HepG2 (cell line): ENCODE measurements around the gene TBC1D16. TPM values are rescaled to one million over a fixed set of nuclear protein-coding genes. Genes with fewer than 3 reads are reported as not detected.

Experiments
- CEBPB ChIP-seq: IDR thresholded peaks from 2 replicates; pipeline ENCODE4 v1.6.1; 2011; ENCODE audit warnings: low read depth, low read length, improper control_type of control experiment, borderline replicate concordance
- HNRNPUL1 ChIP-seq: fragments of 200-400 bp; formaldehyde crosslinking; IDR thresholded peaks from 2 replicates; pipeline ENCODE4 v1.6.1; 2017; ENCODE audit warnings: low read depth, mild to moderate bottlenecking, low read length, moderate library complexity
- KAT8 ChIP-seq: IDR thresholded peaks from 2 replicates; pipeline ENCODE4 v1.6.1; 2016; ENCODE audit warnings: missing genetic modification reagents, missing compliant biosample characterization
- PAXIP1 ChIP-seq: sonication (generic); formaldehyde crosslinking; conservative IDR thresholded peaks from 2 replicates; pipeline ENCODE4 v1.4.0; 2020; ENCODE audit warnings: mild to moderate bottlenecking, missing genetic modification reagents, moderate library complexity
- POLR2AphosphoS2 ChIP-seq: IDR thresholded peaks from 2 replicates; pipeline ENCODE4 v1.6.1; 2011; ENCODE audit warnings: low read depth, low read length, improper control_type of control experiment
- ZC3H4 ChIP-seq: sonication (generic); formaldehyde crosslinking; IDR thresholded peaks from 2 replicates; pipeline ENCODE4 v1.4.0; 2020; ENCODE audit warnings: missing genetic modification reagents, borderline replicate concordance
- ZHX2 ChIP-seq, 2 experiments: sonication (generic) in 1 of 2; formaldehyde crosslinking in 1 of 2; IDR thresholded peaks; 2 replicates each; pipeline versions ENCODE4 v1.6.1 to v1.9.0; 2014 to 2022; ENCODE audit warnings: antibody characterized with exemption in 1 of 2, borderline replicate concordance in 1 of 2, inconsistent platforms in 1 of 2, low read depth in 1 of 2, missing genetic modification reagents in 1 of 2
- ZNF101 ChIP-seq: sonication (generic); formaldehyde crosslinking; IDR thresholded peaks from 2 replicates; pipeline ENCODE4 v1.4.0; 2020; ENCODE audit warnings: mild to moderate bottlenecking, low read depth, missing genetic modification reagents, borderline replicate concordance
- ZNF407 ChIP-seq: sonication (generic); formaldehyde crosslinking; IDR thresholded peaks from one replicate; pipeline ENCODE4 v1.5.1; 2020; ENCODE audit warnings: mild to moderate bottlenecking, missing genetic modification reagents; ENCODE audit errors: not compliant biosample characterization
- ZNF7 ChIP-seq: IDR thresholded peaks from 2 replicates; pipeline ENCODE4 v1.6.1; 2016; ENCODE audit warnings: missing biosample characterization, missing genetic modification reagents
- ZNF747 ChIP-seq: sonication (generic); formaldehyde crosslinking; IDR thresholded peaks from 2 replicates; pipeline ENCODE4 v1.8.1; 2023; ENCODE audit warnings: missing genetic modification reagents, mild to moderate bottlenecking, borderline replicate concordance
- polyA plus RNA-seq, 8 experiments: library from polyadenylated mRNA; depleted of rRNA in 3 of 8; stranded (reverse) in 7 of 8; unstranded in 1 of 8; fragments of >200 nt; fragmentation: Illumina TruSeq in 4 of 8; extraction: Trizol in 4 of 8; gene quantifications; 2 replicates each; pipeline versions ENCODE4 v1.2.1 to v1.2.3, GENCODE V29; 2011 to 2016; ENCODE audit warnings: low read depth in 4 of 8, missing spikeins in 1 of 8, mixed read lengths in 1 of 8; ENCODE audit not compliant: insufficient read depth in 1 of 8
- total RNA-seq, 5 experiments: library from RNA; depleted of rRNA; stranded (reverse); fragments of >200 nt; fragmentation: Illumina TruSeq; extraction: Trizol; gene quantifications; 2 replicates each; pipeline ENCODE4 v1.2.3, GENCODE V29; 2016; ENCODE audit warnings: low read depth in 1 of 5

Gene TBC1D16
- total and polyA plus RNA-seq, 2 of the 13 experiments (the other 11 are each of a cell fraction or from before 2014, with no cell fraction given) = 14.9 to 24.9 TPM

GRCh38 chr17:79926142-79926604 is 109.5 kb downstream of the TBC1D16 start (continued):
- TF ChIP-seq CEBPB = peak; percentile 94
- no peak for TF ChIP-seq ZNF747 (CRISPR knock-in tag)
- no peak for TF ChIP-seq ZNF101 (CRISPR knock-in tag)
- no peak for TF ChIP-seq ZNF7 (CRISPR knock-in tag)
- no peak for TF ChIP-seq ZHX2 (IDR thresholded peaks at IDR 0.05; ENCODE audit: low read depth)
- TF ChIP-seq ZHX2 (CRISPR knock-in tag; IDR thresholded peaks at IDR 0.05; ENCODE audit: borderline replicate concordance) = no peak
- TF ChIP-seq KAT8 (CRISPR knock-in tag) = peak; percentile 74
- TF ChIP-seq ZC3H4 (CRISPR knock-in tag) = no peak
- no peak for TF ChIP-seq HNRNPUL1
- peak; percentile 89 for TF ChIP-seq PAXIP1 (CRISPR knock-in tag)
- no peak for TF ChIP-seq ZNF407 (CRISPR knock-in tag)
- no peak for TF ChIP-seq POLR2AphosphoS2
